Stromal cell of bone marrow (primary cell): ENCODE measurements around the gene ARID2.

Experiments used
- DNase-seq: peaks from one replicate; pipeline ENCODE4 v3.0.0-alpha.2; 2012; ENCODE audit warnings: low read depth

ARID2 gene

DNA sequence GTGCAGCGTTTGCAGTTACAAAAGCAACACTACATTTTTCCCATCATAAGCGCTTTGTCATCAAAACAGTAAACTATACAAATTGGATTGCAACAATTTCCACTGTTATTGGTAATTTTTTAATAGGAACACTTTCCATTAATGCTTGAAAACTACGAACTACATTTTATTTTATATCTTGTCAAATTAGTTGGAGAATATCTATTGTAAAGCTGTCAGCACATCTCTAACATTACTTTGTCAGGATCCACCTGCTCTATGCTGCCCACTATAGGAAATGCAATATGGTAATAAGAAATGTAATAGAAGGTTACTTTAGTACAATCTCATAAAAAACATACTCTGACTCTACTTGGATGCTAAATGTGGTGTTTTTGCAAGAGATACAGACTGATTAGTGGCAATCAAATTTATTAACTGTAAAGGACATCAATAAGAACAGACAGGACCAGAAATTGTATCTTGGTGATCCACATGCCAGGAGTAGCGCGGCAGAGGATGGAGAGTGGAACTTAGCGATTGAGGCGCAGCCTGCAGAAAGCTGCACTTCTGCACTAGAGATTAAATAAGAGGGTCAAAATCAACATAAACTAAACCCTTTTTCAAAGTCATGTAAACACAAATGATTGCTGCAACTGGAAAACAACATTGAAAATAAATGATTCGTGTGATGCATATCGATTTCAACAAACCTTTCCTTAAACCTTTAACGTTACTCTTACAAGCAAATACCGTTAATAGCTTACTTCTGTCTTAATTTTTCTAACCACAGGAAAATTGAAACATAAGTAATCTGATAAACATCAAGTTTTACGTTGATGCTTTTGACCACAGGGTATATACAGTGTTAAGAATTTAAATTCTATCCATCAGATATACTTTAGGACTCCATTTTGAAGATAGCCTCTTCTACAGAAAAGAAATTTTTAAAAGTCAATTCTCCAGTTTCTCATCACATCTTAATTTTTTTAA lies 3.6 kb upstream of the ARID2 start:
- DNase-seq = peak; percentile 38

DNA sequence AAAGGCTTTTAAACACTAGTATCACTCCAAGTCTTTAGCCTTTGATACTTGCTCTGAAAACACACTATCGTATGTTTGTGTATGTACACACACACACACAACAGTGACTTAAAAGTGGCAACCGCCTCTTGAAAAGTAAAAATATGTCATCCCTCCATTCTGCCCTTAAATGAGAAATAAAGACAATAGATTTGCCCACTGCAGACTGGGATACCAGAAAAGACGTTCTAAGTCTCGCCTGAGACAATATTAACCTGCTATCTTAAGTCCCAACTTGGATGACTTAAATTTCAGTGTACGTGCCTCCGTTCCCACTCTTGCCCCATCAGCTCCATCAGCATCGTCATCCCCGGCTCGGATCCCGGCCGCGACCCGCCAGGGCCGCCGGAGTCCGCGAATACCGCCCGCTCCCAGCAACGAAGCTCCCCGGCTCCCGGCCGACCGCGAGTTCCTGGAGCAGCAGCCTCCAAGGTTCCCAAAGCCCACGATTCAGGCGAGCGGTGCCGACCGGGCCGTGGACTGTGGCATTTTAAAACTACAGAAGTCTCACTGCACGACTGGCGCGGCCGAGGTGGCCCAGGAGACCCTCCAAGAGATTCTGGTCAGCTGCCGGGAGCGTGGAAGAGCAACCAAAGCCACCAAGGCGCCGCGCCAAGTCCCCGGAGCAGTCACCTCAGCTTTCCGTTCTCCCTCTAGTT lies 2.8 kb upstream of the ARID2 start:
- DNase-seq = peak; percentile 16

DNA sequence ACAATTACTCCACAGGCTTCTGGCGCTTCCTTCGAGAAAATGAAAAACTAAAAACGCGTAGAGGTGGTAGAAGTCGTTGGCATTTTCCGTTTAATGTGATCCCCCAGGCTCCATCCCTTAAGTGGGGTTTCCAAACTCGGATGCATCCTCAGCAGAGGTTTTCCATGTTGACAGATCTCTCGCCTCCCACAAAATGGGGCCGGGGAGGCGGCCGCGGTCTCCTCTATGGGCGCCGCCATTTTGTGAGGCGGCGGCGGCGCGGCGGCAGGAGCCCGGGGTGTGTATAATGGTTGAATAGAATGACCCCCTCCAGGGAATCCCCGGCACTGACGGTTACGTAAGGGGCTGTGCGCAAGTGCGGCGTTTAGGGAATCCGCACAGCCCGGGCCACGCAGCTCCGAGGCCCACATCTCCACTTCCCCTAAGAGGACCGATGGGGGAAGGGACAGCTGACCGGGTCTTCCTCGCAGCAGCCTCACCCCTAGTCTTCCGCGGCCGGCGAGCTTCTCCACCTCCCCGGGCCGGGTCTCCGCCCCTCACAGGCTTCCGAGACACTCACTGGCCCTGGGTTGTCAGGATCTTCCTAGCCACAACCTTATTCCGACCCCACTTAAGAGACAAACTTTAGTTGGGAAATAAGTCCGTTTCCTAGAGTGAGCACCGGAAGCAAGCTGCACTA lies 2.1 kb upstream of the ARID2 start:
- peak; percentile 92 for DNase-seq

DNA sequence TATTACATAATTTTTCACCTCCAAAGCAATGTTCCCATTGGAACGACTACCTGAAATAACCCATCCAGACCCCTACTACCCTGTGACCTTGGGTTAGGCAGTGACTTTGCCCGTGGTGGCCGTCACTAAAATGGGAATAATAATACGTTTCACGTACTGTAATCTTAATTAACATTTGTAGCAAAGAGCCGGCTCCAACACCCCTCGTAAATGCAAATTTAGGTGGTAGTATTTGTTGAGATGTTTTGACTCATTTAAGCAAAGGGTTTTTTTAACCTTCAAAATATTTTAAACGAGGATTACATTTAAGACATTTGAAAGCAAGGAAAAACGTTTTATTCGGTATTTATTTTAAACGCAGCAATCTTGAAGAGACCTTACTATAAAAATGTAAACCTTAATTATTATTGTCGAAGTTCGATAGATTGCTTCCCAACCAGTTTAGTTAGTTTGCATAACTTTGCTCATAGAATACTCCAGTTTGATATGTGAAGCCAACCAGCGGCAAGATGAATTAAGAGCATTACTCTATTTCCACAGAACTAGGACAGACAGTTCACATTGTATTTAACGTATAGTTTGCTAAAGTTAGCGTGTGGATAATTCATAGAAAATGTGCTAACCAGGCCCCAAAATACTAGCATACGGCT lies 1.4 kb upstream of the ARID2 start:
- no peak for DNase-seq

DNA sequence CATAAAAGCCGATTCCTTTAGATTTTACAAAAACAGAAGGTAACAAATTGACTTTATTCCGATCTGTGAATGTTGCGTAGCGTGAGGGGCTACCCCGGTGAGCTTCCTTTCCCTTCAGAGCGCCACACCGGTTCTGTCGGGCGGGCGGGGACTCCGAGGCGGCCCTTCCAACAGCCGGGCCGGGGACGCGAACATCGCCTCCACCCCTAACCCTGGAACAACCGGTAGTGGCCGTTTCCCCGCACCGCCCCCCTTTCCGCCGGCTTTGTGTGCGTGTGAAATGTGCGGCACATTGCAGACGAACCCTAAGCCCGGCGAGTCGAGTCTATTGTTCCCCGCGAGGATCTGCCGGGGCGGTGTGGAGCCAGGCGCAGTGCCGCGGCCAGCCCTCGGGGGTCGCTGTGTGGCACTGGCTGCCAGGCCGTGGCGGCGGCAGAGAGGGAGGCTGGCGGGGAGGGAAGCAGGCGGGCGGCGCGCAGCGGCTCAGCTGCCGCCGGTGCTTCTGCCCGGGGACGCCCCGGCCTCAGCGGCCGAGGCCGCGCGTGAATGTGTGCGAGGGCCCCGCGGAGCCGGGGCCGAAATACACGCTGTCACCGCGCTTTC lies 775 bp upstream of the ARID2 start:
- peak; percentile 95 for DNase-seq

DNA sequence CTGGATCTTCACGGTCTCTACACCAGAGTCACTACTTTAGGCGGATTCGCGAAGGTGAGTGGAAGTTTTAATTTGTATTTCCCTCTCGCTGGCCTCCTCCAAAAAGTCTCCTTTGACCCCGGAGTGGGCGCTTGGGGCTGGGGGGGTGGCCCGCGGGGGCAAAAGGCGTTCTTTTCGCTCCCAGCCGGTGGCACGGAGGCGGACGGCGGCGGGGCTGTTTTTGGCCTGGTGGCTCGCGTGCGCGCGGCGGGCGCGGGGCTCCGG lies 510 bp downstream of the ARID2 start:
- DNase-seq = no peak

DNA sequence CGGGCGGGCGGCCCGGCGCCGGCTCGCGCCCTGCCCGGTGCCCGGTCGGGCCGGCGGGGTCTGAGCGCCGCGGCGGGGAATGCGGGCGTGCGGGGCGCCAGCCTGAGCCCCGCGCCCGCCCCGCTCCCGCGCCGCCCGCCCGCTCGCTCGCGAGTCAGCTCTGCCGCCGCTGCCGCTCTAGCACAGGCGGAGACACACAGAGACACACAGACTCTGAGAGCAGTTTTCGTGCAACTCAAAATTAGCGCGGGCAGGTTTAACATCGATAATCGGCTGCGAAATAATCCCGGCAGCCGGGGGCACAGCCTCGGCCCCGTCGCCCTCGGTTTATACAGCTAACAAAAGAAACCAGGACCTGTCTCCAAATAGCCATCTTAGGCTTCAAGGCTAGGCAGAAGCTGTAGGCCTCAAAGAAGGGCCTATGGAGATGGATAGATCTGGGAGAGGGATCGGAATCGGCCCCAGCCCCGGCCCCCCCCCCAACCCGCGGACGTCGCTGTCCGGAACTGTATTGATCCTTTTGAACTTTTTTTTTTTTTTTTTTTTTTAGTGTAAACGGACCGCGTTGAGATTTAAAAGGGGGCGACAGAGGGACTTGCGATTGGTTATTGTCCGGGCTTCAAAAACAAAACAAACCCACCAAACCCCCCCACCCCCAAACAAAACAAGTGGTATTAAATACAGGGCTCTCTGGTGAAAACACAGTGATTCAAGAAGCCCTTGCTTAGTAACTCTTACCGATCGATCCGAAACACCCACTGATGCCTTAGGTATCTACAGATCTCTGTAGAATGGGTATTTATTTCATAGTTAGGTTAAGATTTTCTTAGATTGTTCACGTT lies 1.1 kb downstream of the ARID2 start:
- peak; percentile 24 for DNase-seq

DNA sequence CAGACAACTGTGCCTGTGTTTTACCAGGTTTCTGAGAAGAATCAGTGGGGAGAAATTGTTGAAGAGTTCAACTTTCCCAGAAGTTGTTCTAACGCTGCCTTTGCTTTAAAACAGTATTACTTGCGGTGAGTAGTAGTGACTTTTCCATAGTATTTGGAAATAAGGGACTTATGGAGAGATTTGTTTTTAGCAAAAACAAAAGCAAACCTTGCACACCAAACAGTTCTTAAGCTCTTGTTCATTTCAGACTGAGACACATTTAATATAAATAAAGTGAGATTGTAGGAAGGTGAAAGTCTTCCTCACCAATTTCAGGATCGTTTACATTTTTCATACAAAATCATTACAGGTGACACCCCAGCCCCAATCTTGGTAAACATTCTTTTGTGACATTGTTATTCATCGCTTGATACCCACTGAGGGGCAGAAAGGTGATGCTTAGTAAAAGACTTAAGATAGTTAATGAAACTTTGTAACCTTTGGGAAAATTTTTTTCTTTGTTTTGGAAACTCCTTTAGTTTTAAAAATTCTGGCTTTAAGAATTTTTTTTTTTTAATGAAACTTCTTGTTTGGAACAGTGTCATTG lies 1.8 kb downstream of the ARID2 start:
- no peak for DNase-seq

DNA sequence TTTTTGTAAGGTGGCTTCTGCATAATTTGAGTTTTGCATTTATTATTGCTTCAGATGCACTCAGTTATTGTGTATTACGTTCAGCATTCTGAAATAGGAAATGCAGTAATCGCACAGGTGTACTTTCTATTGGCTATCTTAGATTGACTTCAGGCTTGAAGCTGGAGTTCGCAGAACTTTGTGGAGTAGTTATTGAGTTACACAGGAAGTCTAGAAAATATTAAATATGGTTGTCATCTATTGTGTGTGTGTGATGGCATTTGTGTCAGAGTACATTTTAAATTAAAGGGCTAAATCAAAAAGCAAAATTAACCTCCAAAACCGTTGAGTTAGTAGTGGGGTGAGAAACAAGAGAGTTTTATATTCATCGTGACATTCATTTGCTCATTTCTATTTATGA lies 2.7 kb downstream of the ARID2 start:
- no peak for DNase-seq

DNA sequence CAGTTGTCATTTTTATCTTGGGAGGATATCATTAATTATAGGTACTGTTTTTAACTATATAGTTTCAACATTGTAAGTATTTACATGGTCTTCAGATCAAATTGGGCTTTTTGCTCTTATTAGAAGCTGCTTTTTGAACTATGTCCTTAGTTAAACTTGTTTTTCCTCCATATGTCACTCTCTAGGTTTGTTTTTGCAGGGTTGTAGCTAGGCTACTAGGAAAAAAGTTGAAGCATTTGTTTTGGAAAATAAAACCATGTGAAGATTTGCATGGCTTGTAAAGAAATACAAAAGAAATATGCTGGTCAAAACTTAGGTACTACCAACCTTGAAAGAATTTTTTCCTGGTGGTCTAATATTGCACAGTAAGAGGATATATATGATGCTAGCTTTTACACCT lies 3.4 kb downstream of the ARID2 start:
- DNase-seq = no peak

DNA sequence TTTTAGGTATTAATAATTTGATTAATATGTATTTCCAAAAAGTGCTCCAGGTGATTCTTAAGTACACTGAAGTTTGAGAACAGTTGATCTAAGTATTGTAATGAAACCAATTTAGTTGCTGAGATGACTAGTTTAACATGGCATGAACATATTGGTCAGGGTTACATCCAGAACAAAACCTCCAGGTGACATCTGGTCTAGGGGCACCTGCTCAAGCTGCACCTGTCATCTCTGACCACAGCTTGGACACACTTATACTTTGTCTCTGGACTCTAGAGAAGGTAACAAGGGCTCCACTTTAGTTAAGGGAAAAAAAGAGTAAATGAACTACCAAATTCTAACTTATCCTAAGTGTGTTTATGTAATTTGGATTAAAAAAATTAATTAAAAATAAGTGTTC lies 8.1 kb downstream of the ARID2 start:
- DNase-seq = no peak

DNA sequence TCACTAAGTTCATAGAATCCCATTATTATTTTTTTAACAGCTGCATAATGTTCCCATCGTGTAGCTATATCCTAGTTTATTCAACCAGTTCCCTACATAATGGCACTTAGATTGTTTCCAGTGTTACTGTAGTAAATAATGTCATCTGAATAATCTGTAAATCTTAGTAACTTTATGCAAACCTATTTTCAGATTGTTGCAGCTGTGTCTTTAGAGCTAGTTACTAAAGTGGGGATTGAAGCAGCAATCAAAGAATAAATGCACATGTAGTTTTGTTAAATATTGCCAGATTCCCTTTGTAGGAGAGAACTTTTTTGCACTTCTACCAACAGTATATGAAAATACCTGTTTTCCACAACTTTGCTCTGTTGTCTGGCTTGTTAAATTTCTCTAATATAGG lies 13.1 kb downstream of the ARID2 start:
- no peak for DNase-seq

DNA sequence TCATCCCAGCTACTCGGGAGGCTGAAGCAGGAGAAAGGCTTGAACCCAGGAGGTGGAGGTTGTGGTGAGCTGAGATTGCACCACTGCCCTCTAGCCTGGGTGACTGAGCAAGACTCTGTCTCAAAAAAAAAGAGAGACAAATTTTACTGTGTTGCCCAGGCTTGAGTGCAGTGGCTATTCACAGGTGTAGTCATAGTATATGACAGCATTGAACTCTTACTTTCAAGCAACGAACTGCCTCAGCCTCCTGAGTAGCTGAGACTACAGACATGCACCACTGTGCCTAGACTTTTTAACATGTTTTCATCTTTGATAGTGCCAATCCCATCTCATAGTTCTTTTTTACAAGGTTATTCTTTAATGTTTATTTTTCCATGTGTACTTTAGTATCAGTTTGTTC lies 13.7 kb downstream of the ARID2 start:
- DNase-seq = no peak

DNA sequence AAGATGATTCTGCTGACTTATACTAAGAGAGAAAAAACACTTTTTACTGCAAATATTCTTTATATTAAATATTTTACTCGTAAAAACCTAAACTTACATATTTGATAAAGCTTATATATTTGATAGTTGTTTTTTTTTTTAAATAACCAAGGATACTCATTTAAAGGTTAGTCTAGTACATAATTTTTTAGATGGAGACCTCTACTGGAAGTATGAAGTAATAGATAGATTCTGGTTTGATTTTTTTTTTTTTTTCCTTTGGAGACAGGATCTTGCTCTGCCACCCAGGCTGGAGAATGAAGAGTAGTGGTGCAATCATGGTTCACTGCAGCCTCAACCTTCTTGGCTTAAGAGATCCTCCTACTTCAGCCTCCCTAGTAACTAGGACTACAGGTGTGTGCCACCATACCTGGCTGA lies 16.4 kb downstream of the ARID2 start:
- peak; percentile 17 for DNase-seq

DNA sequence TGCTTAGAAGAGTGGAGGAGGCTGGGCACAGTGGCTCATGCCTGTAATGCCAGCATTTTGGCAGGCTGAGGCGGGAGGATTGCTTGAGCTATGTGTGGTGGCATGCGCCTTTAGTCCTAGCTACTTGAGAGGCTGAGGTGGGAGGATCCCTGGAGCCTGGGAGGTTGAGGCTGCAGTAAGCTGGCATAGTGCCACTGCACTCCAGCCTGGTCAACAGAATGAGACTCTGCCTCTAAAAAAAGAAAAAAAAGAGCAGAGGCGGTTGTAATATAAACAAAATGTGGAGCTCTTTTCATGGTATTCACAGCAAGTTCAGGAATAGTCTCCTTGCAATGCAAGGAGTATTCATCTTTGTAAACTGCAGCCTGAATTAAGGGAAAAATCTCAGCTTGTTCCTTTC lies 27.2 kb downstream of the ARID2 start:
- DNase-seq = no peak

DNA sequence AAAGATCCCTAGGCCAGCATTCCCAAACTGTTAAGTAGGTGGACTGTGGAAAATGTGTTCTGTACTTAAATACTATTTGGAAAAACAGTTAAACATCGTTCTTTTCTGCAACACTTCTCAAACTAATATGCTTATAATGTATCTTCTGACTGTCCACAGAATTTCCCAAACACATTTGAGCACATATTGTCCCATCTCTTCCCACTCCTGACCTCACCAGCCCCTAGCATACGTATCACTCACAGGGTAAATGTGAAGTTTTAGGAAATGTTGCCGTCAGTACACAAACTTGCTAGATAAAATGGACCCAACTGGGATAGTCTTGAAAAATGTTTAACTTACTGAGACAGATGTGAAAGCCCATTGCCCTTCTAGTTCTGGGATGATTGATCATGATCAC lies 27.7 kb downstream of the ARID2 start:
- no peak for DNase-seq

DNA sequence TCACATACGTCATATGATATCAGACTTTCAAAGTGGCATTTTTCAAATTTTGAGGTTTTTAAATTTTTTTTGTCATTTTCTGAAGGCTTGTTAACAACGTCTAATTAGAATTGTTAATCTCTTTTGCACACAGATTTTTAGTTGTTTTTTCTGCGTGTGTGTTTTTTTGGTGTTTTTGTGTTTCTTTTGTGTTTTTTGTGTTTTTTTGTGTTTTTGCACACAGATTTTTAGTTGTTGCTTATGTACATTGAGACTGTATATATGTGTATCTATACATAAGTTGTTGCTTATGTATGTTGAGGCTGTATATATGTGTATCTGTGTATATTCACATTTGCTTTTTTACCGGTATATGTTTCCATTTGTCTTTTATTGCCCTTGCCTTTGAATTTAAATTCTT lies 30.8 kb downstream of the ARID2 start:
- no peak for DNase-seq

DNA sequence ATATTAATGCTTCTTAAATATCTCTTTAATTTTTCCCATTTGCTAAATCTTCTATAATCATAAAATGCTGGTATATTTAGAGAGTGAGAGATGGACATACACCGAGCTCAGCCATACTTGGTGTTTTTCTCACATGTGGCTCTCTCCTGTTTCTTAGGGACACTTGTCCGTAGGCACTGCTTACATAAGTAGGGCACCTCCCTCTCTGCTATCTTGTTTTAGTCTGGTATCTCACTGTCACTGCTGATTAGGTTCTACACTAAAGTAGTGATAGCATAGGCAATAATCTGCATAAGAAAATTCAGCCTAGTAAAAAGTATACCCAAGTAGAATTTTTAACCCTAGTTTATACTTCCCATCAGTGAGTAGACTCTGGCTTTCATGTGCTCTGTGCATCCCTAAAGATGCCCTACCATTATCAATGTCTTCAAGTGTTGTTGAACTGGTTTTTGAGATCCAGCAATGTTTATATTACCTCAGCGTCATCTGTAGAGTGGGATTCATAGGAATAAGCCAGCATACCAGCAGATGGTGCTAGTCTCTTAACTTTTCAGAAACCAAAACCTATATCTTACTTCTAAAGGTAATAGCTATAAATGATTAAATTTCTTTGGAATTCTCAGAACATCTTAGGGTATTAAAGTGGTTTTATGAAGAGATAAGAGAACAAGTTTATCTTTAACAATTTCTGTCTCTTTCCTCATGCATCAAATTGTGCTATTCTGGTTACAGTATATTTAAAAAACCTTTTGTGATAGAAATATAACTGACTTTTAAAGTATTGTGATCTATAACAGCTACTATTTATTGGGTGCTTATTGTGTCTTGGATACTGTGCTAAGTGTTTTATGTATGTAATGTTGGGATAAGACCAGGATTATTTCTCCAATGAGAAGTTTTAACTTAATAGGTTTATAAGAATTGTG lies 32.9 kb downstream of the ARID2 start:
- peak; percentile 25 for DNase-seq

DNA sequence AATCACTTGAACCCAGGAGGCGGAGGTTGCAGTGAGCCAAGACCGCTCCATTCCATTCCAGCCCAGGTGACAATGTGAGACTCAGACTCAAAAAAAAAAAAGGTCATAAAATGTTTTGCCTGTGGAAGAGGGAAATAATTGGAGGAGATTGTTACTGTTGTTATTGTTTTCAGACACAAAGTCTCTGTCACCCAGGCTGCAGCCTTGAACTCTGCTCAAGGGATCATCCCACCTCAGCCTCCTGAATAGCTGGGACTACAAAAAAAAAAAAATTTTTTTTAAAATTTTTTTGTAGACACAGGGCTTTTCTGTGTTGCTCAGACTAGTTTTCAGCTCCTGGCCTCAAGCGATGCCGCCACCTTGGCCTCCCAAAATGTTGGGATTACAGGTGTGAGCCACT lies 33.9 kb downstream of the ARID2 start:
- no peak for DNase-seq

DNA sequence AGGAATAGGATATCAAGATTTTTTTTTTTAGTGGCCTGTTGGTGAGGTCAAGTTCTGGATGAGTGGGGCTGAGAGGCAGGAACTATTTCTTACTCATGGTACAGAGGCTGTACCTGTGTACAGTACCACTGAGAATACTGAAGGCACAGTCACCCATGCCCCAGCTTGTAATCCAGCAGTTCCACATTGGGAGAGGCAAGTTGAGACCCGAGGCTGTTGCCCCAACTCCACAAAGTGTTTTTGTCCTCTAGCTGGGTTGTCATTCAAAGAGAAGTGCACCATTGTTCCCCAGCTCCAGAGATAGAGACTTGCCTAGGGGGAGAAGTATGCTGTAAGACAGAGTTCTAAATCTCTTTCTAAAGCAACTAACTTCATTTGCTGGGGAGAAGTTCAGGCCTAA lies 38.7 kb downstream of the ARID2 start:
- no peak for DNase-seq
